Left renal pelvis (tissue), 4 donors: ENCODE results near the gene LYPD6B. TPM values are rescaled to one million over a fixed set of nuclear protein-coding genes. Genes with fewer than 3 reads are reported as not detected.

ENCODE experiments used
- DNase-seq, 4 donors: peaks; one replicate each; pipeline ENCODE4 v3.0.0-alpha.2; 2013; ENCODE audit warnings: low read depth in 4 of 4, low spot score in 3 of 4
- polyA plus RNA-seq, 4 donors: library from polyadenylated mRNA; unstranded; fragments of 120-200 nt; gene quantifications; one replicate each; pipeline ENCODE4 v1.2.1, GENCODE V29; 2013; ENCODE audit not compliant: insufficient read length in 4 of 4

LYPD6B gene
- polyA plus RNA-seq, 4 donors = 0.52 to 35.7 (median 31.3) TPM

DNA sequence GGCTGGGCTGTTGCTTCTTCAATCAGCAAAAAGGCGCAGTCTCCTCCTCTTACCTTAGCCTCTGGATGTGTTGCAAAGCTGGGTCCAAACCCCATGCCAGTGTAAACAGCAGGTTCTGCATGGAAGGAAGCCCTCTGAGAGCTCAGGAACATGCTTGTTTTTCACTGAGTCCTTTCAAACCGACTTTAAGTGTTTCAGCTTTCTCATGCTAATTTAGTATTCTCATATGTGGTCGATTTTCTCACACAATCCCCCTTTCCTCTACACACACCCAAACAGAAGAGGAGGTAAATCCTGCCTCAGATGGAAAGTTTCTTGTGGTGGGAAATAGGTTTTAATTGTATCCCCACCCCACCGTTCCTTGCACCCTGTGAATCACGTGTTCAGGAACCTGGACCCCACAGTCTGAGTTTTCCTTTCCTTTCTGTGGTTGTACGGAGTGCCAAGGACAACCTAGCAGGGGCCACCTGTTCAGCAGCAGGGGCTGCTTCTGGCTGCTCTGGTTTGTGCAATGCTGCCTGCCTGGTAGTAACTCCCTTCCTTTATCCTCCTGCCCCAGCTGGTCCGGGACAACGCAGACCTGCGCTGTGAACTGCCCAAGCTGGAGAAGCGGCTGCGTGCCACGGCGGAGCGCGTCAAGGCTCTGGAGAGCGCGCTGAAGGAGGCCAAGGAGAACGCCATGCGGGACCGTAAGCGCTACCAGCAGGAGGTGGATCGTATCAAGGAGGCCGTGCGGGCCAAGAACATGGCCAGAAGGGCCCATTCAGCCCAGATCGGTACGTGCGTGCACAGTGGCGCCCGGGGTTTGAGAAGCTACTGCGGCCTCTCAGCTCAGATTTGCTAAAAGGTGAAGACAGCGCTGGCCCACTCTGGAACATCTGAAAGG, 28.7 kb upstream of the LYPD6B start:
- no peak for DNase-seq

DNA sequence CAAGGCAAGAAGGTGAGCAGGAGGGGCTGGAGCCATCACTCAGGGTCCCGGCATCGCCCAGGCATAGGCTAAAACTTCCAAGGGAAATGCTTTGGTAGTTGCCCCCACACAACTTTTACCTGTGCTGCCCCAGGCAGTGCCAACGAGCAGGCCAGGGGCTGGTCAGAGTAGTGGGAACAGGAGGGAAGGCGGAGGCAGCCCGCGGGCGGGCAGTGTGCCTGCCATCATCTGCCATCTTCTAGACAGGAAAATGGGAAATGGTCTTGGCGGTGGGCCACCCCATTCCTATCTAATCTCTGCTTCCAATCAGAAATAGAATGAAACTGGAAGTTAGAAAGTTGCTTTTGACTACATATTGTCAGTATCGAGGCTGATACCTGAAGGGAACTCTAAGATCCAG, 26.0 kb upstream of the LYPD6B start:
- no peak for DNase-seq

DNA sequence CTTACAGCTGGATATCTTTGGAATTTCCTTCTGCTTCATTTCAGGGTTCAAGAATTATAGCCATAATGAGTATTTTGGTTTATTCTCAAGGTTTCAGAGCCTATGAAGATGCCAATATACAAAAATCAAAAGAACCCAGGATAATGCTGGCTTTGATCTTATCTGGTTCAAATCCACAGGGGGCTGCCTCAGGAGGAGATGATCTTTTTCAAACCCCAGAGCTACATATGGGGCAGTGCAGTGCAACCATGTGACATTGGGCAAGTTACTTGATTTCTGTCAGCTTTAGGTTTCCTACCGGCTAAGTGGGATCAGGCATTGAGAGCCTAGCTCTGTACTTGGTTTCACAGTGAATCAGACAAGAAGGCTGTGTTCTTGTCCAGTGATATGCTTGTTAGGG, 23.0 kb upstream of the LYPD6B start:
- DNase-seq = no peak

DNA sequence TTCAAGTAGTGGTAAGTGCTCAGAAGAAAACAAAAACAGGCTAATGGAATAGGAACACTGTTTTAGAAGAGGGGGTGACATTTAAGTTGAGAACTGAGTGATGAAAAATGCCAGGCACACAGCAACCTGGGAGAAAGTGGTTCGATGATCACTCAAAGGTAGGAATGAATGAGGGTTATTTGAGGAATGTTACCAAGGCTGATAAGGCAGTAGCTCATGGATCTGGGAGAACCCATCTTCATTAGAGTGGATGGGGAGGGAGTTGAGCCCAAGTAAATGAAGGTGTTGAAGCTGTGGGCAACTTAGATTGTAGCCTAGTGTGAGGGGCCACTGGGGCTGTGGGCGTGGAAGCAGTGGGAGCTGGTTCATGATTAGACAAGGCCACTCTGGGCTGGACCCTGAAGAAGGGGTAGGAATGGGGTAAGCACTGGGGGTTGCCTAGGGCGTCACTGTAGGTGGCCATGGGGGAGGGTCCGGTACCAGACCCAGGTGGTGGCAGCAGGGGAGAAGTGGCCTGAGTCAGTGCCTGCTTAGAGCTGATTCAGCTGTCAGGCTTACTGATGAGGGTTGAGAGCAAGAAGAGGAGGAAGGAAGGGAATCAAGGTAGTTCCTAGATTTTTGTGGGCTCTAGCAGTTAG, 22.5 kb upstream of the LYPD6B start:
- no peak for DNase-seq

DNA sequence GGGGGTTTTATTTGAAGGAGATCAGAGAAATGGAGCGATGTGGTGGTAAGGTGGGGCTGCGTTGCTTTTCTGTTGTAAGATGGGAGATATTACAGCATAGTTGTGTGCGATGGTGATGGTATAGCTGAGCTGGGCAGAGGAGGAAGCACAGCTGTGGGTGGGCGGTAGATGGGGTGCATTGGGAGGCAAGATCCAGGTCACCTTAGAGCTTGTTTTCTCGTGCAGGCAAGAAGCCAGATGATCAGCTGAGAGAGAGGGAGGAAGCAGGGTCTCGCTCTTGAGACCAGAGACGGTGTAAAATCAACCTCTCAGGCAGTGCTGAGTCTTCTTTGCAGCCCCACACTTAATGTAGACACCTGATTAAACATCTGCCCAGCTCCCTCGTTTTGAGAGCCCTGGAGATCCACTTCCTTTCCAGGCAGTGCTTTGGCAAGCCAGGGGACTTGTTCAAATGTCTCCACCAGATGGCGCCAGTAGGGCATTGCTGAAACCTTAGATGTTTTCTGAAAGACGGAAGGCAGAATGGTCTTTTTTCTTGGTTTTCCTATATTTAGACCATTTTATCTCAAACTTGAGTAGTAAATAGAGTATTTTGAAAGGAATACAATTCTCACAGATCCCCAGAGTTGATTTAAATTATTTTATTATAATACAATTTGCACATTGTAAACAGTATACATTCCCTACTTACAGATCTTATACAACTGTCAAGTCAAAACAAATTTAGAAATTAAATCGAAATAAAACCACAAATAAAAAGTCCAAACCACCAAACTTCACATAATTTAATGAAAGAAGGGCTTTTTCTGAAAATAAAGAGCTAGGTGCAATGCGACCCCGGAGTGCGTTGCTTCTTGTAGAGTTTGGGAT, 21.1 kb upstream of the LYPD6B start:
- DNase-seq = peak in 2 of 4 donors; percentile 74 to 76

DNA sequence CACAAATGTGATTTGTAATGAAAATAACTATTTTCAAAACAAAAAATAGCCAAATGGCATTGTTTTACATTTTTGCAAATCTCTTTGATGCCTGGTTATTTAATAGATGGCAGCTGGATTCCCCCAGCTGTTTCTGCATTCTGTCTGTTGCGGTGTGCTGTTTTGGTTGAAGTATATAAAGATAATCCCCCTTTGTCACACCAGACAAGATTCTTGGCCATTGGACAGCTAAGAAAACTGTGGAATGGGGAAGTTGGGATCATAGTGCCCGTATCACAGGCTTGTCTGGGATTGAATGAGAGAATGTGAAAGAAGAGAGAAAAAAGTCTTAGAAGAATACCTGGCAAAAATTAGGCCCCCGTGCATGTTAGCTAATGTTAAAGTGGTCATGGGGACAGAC, 19.5 kb upstream of the LYPD6B start:
- DNase-seq = no peak

DNA sequence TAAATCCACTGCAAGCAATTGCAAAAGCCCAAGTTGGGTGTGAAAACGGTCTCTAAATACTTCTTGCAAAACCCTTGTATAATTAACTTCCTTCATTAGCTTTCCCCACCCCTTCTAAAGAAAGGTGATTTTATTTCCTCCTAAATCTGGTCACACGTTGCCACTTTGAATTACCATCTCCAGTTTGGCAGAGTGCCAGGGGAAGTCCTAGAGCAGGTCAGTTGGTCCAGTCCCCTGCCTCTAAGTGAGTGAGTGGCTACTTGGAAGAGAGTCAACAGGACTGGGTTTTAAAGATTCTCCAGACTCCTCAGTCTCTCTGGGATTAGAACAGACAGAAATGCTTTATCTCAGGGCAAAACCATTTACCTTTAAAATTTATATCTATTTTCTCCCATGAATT, 18.7 kb upstream of the LYPD6B start:
- DNase-seq = no peak

DNA sequence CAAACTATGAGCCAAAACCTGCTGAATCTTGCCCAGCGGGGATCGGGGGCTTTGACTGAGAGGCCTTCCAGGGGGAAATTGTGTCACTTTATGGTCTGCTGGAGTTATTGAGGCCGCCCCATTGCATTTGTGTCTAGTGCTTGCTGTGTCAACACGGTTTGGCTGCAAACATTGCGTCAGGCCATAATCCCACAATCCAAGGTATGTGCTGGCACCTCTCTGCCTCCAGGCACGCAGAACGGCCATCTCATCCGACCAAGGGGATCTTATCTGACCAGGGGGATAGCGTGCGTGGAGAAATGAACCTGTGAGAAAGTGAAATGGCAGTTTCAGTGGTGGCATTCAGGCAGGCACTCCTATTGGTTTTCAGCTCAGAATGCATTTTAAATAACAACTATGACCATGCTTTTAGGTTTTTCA, 18.1 kb upstream of the LYPD6B start:
- no peak for DNase-seq

DNA sequence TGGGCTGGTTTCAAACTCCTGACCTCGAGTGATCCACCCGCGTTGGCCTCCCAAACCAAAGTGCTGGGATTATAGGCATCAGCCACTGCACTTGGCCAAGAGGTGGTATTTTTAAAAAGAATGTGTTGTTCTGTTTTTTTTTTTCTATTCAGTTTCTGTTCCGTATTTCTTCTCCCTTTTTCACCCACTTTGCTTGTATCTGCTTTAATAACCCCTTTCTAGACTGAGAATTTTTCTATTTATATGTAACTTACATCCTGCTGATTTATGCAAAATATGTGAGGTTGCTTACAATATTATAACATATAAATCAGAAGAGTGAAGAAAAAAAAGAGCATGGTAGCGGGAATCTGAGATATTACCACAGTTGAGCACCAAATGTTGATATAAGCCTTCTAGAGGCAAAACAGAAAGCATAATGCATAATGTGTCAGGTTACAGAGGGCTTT, 17.2 kb upstream of the LYPD6B start:
- no peak for DNase-seq

DNA sequence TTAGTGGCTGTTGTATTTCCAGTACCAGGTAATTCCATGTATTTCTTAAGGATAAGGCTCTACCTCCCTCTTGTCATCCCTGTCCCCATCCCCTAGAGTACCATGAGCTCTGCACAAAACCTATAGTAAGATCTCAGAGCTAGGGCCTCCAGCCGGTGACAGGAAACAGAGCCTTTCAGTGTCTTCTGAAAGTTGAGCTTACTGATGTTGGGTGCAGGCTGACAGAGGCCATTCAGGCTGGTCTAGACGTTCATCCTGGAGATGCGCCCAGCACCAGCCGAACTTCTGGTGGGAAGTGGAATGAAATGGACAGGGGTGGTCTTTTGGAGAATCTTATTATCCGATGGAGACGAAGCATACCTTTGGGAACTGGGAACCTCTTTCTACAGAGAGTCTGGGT, 16.7 kb upstream of the LYPD6B start:
- DNase-seq = no peak

DNA sequence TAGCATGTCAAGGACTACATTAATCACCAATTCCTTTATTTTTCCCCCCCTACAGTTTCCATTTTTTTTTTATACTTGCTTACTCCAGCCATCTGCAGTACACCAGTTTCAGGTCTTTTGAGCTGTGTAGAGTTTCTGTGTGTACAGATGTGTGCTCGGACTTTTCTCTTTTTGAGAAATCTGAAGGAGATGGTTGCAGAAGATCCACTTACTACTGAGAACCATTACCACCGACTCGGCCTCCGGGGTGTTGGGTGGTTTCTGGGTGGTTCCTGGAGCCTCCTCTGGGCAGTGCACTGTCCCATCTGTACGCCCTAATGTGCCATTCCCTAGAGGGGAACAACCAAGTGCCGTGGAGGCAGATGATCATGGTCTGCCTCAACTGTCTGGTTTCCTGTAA, 15.4 kb upstream of the LYPD6B start:
- no peak for DNase-seq

DNA sequence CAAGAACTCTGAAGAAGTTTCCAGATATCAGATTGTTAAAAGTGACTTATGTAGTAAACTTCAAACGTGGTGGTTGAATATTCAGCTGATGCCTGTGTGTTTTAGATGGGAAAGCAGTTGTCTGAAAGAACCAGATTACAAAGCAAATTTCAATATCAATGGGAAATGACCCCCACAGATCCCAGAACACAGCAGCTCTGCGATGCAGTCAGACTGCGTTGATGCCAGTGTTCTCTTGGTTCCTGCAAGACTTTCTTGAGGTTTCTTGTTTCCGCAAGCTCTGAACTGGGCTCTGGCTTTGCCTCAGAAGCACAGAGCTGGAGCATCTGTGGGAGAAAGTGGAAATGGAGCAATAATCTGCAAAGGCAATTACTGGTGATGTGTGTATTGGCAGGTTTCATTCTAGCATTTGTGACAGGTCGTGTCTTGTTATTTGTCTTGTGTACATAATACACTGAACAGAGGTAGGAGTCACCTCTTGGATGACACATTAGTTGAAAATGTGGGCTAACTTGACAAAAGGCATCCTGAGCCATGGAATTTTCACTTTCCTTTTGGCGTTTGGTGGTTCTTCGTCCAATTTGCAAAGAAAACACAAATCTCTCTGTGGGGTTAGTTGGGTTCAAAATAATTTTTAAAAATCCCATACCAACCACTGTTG, 10.8 kb upstream of the LYPD6B start:
- DNase-seq = no peak

DNA sequence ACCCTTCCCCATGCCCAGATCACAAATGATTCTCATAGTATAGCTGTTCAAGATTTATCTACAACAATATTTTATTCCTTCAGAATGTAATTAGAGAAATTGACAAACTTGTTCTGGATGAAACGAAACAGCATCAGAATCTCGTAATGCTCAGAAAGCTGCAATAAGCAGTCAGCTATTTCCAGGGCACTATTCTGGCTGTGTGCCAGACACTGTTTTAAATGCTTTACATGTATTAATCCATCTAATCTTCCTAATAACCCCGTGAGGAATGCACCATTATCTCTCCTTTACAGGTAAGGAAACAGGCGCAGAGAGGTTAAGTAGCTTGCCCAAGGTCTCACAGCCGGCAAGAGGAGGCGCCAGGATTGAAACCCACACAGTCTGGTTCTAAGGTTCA, 10.1 kb upstream of the LYPD6B start:
- no peak for DNase-seq

DNA sequence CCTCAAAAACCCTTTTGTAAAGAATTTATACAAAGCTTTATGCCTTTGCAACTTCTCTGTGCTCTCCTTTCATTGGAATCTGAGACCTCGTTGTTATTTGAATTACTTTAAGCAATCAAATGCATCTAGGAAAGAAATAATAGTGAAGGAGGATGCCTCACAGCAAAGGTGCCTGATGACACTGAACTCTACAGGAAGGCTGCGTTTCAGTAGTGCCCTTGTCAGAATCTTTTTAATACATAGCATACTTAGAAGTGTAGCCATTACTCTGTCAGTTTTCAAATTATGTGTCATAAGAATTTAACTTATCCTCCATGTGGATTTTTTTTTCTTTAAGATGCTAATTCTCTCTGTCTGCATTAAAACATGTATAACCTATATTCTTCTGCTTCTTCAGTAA, 9.6 kb upstream of the LYPD6B start:
- no peak for DNase-seq

DNA sequence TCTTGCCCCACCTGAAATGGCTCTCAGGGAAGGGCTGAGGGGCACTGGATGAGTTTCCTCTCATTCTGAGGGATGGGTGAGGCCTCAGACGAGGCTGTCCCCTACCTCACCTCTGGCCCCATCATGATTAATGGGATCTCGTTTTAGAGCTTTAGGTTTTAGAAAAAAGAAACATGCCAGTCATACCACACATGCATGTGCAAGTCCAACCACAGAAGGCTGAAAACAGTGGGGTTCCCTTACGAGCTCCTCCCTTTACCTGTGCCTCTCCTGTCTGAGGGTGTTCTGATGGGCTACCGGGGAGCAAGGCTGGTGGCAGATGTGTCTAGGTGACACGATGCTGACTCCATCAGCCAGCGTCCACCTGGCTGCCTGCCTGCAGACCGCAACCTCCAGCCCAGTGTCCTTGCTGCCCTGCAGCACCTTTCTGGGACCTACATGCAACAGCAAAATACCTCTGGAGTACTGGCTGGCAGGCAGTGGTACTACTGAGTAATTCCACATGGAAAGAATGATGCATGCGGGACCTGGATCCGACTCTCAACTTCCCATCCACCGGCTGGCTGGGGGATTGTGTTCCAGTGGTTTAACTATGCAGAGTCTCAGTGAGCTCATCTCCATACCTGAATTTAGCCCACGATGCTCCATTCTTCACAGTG, 9.1 kb upstream of the LYPD6B start:
- DNase-seq = no peak

DNA sequence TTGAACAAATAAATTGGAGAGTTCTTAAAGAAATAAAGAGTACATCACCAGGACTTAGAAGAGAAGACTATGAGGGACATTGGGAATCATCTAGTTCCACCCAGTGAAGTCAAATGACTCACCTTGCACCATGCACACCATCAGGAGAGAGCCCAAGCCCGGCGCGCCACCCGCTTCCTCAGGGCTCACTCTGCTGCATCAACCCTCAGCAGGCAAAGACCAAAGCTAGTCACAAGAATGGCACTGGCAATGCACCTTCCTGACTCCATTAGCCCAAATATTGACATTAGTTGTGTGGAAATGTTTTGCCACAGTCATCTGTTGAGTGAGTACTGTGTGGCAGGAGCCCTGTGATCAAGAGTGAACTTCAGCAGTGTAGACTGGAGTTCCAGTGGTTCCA, 7.1 kb upstream of the LYPD6B start:
- no peak for DNase-seq

DNA sequence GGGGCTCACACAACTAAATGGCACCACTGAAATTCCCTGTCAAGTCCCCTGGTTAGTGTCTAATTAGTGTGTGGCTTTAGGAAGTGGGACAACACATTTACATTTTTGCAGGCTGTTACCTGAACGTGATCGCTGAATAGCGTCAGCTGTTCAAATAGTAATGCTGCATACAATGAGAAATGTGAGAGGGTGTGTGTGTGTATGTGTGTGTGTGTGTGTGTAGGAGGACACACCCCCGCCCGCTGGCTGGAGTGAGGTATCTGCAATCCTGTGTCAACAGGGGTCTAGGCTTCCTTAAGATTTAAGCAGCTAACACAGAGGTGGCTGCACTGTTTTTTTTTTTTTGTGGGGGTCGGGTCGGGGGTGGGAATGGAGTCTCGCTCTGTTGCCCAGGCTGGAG, 4.8 kb upstream of the LYPD6B start:
- peak in 1 of 4 donors; percentile 56 for DNase-seq

DNA sequence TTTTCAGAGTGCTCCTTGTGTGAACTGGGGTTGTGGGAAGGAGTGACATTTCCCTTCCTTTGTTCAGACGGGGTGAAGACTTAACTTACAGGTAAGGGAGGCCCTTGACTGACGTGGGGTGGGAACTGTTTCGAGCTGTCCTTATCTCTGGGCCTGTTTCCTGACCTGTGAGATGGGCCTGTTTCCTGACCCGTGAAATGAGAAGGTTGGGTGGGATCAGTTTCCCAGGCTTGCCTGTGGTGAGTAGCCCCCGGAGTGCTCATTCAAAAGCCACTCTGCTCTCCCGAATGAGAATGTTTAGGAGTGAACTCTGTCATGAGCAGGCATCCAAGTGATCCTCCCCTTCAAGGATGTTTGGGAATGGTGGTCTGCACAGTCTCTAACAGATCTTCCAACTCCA, 4.1 kb upstream of the LYPD6B start:
- DNase-seq = no peak

DNA sequence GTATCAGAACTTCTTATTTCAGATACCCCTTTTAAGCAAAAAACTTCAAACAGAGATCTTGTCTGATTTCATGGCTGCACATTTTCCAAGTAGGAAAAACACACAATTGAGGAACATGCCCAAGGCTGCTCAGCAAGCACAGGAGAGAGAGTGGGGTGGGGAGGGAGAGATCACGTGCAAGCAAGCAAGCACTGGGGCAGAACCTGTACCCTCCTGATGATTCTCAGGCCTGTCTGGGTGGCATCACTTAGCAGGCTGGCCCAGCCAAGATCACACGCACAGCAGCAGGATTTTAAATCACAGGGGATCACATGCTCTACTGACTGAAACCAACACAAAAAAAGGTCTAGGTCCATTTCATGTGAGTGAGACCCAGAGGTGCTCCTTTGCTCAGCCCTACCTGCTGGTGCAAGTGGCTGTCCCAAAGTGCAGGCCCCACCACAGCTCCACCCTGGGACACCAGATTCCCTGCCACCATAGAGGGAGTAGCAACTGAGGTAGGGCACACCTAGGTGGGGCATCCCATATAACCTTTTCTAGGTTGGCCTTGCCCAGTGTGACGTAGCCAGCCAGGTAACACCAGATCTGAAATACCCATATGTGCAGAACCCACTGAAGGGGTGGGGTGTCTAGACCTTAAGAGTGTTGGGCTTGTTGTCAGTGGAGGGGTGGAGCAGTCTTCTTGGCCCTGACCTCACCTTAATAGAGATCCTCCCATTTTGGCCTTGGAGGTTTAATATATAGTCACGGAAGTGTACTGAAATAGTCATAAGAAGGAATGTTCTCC, 1.8 kb upstream of the LYPD6B start:
- no peak for DNase-seq
